HEK293T (cell line): ENCODE measurements around the gene ADGRB3.

Experiments
- ARNT ChIP-seq: fragments of 450-650 bp; IDR thresholded peaks from 2 replicates; pipeline ENCODE4 v1.6.1; 2017; ENCODE audit warnings: mild to moderate bottlenecking
- BHLHE40 ChIP-seq: fragments of 450-650 bp; IDR thresholded peaks from 2 replicates; pipeline ENCODE4 v1.6.1; 2016; ENCODE audit warnings: mild to moderate bottlenecking, moderate library complexity, borderline replicate concordance
- CTBP1 ChIP-seq: fragments of 450-650 bp; IDR thresholded peaks from 2 replicates; pipeline ENCODE4 v1.6.1; 2016; ENCODE audit warnings: borderline replicate concordance
- ELF4 ChIP-seq: fragments of 450-650 bp; IDR thresholded peaks from 2 replicates; pipeline ENCODE4 v1.6.1; 2017; ENCODE audit warnings: antibody characterized with exemption
- HDGF ChIP-seq: fragments of 450-650 bp; IDR thresholded peaks from 2 replicates; pipeline ENCODE4 v1.6.1; 2017; ENCODE audit warnings: antibody characterized with exemption, borderline replicate concordance
- L3MBTL2 ChIP-seq: fragments of 450-650 bp; conservative IDR thresholded peaks from 2 replicates; pipeline ENCODE4 v1.6.1; 2016; ENCODE audit warnings: mild to moderate bottlenecking
- NFRKB ChIP-seq: fragments of 450-650 bp; IDR thresholded peaks from 2 replicates; pipeline ENCODE4 v1.6.1; 2016; ENCODE audit warnings: mild to moderate bottlenecking, moderate library complexity
- PKNOX1 ChIP-seq: fragments of 450-650 bp; IDR thresholded peaks from 2 replicates; pipeline ENCODE4 v1.6.1; 2016
- SP1 ChIP-seq: fragments of 450-650 bp; IDR thresholded peaks from 2 replicates; pipeline ENCODE4 v1.6.1; 2017
- SUZ12 ChIP-seq: fragments of 450-650 bp; IDR thresholded peaks from 2 replicates; pipeline ENCODE4 v1.6.1; 2016; ENCODE audit warnings: mild to moderate bottlenecking
- TARDBP ChIP-seq: fragments of 450-650 bp; IDR thresholded peaks from 2 replicates; pipeline ENCODE4 v1.6.1; 2016

GRCh38 chr6:68710916-68711315, 75.8 kb downstream of the ADGRB3 start:
- TF ChIP-seq BHLHE40 (no peak), ELF4 (no peak), NFRKB (no peak), L3MBTL2 (no peak), SP1 (no peak), CTBP1 (no peak), TARDBP (no peak), PKNOX1 (no peak), HDGF (no peak), SUZ12 (no peak), ARNT (no peak)
